K562 (cell line): Measurements from ENCODE around the gene PYROXD2. TPM values are rescaled to one million over a fixed set of nuclear protein-coding genes. Genes with fewer than 3 reads are reported as not detected.

Source experiments
- ATAC-seq: fragments of 200-7000 bp; cut with Tn5 transposase; 3 replicates; pipeline ENCODE4 v1.9.1; 2020; ENCODE audit warnings: moderate library complexity
- BruUV-seq: library from RNA; stranded (reverse); fragments of 400-500 nt; replicated peaks from 2 replicates; lab custom pipeline; 2021; lab: Mats Ljungman, UMichigan
- CTCF ChIA-PET: fragments of 300-600 bp; formaldehyde crosslinking; extraction: SDS; loops from one replicate; lab custom pipeline; 2021; ENCODE audit warnings: low intra/inter-chr PET ratio; lab: Yijun Ruan, JAX
- POLR2A ChIA-PET: fragments of 300-600, 350-650 bp; sonication (Branson Sonifier 250); formaldehyde crosslinking; extraction: SDS; loops from one replicate; lab custom pipeline; 2021; ENCODE audit warnings: antibody characterized with exemption, inconsistent platforms; lab: Yijun Ruan, JAX
- DNase-seq, 4 experiments: peaks; one replicate each; pipeline versions ENCODE4 v3.0.0 to v3.0.0-alpha.2; 2011 to 2018; ENCODE audit warnings: low spot score in 3 of 4, mixed read lengths in 3 of 4; ENCODE audit errors: extremely low read depth in 1 of 4
- FAIRE-seq: peaks from 2 replicates; lab custom pipeline; 2011; peaks lifted over from hg19 to GRCh38; lab: Jason Lieb, UNC
- H2AFZ ChIP-seq: 2 replicates; pipeline ENCODE4 v1.6.0; 2011; ENCODE audit warnings: low read depth, low read length, control low read depth, inconsistent platforms
- H3K27ac ChIP-seq: fragments of 200-600 bp; 3 replicates; pipeline ENCODE4 v1.8.0; 2011; ENCODE audit warnings: low read depth, mild to moderate bottlenecking, control low read depth, inconsistent platforms, low read length, moderate library complexity, mixed read lengths; ENCODE audit errors: extremely low read depth
- H3K27me3 ChIP-seq, 2 experiments: fragments of 300-600 bp in 1 of 2; 2 replicates in 1 of 2; 3 replicates in 1 of 2; pipeline versions ENCODE4 v1.6.0 to v1.8.0; 2011; ENCODE audit warnings: inconsistent platforms in 2 of 2, low read length in 2 of 2, mild to moderate bottlenecking in 1 of 2, mixed read lengths in 1 of 2, moderate library complexity in 1 of 2; ENCODE audit not compliant: control insufficient read depth in 2 of 2, insufficient read depth in 2 of 2
- H3K36me3 ChIP-seq: fragments of 300-600 bp; 3 replicates; pipeline ENCODE4 v1.8.0; 2011; ENCODE audit warnings: mild to moderate bottlenecking, low read length, inconsistent platforms; ENCODE audit not compliant: control insufficient read depth, insufficient read depth
- H3K4me1 ChIP-seq, 2 experiments: fragments of 200-600 bp in 1 of 2; replicated peaks in 1 of 2; 2 replicates in 1 of 2; 3 replicates in 1 of 2; pipeline versions ENCODE4 v1.5.1 to v1.8.0; 2011; ENCODE audit warnings: inconsistent platforms in 2 of 2, low read length in 2 of 2, mild to moderate bottlenecking in 1 of 2, mixed read lengths in 1 of 2, moderate library complexity in 1 of 2; ENCODE audit not compliant: control insufficient read depth in 2 of 2, insufficient read depth in 2 of 2
- H3K4me2 ChIP-seq: 2 replicates; pipeline ENCODE4 v1.6.1; 2011; ENCODE audit warnings: low read length, control low read depth, inconsistent platforms, mixed read lengths; ENCODE audit not compliant: insufficient read depth
- H3K4me3 ChIP-seq: fragments of 200-600 bp; sonication (generic), shearing (Covaris generic); 2 replicates; pipeline ENCODE4 v1.5.1; 2016; ENCODE audit warnings: control low read depth, inconsistent platforms
- H3K79me2 ChIP-seq: fragments of 200-600 bp; 3 replicates; pipeline ENCODE4 v1.8.0; 2011; ENCODE audit warnings: low read length, inconsistent platforms; ENCODE audit not compliant: control insufficient read depth, insufficient read depth
- H3K9ac ChIP-seq, 2 experiments: 2 replicates each; pipeline versions ENCODE4 v1.6.0 to v1.6.1; 2011; ENCODE audit warnings: low read depth in 2 of 2, low read length in 2 of 2, control low read depth in 1 of 2, inconsistent platforms in 1 of 2, mild to moderate bottlenecking in 1 of 2, mixed read lengths in 1 of 2; ENCODE audit not compliant: insufficient read depth in 1 of 2
- H3K9me1 ChIP-seq: one replicate; pipeline ENCODE4 v1.6.0; 2011; ENCODE audit warnings: inconsistent platforms, mild to moderate bottlenecking, low read length, moderate library complexity; ENCODE audit not compliant: control insufficient read depth, insufficient read depth
- H3K9me3 ChIP-seq: replicated peaks from 2 replicates; pipeline ENCODE4 v1.5.1; 2011; ENCODE audit warnings: low read depth, low read length, inconsistent platforms; ENCODE audit not compliant: control insufficient read depth, insufficient read depth
- H4K20me1 ChIP-seq: replicated peaks from 2 replicates; pipeline ENCODE4 v1.6.1; 2011; ENCODE audit warnings: low read length, inconsistent platforms, mixed read lengths; ENCODE audit not compliant: control insufficient read depth, insufficient read depth
- ELK3 ChIP-seq: fragments of 450-650 bp; formaldehyde crosslinking; IDR thresholded peaks from 2 replicates; pipeline ENCODE4 v1.4.0; 2020; ENCODE audit warnings: mild to moderate bottlenecking
- POLR3G ChIP-seq: IDR thresholded peaks from 2 replicates; pipeline ENCODE4 v1.6.1; 2011; ENCODE audit not compliant: insufficient read length, insufficient replicate concordance; ENCODE audit errors: extremely low read depth
- SNAPC5 ChIP-seq: fragments of 250-450 bp; sonication (Bioruptor Pico); IDR thresholded peaks from 2 replicates; pipeline ENCODE4 v1.8.0; 2021; ENCODE audit warnings: moderate library complexity, mild to moderate bottlenecking, inconsistent platforms
- THAP12 ChIP-seq: fragments of 250-450 bp; sonication (Bioruptor Pico); IDR thresholded peaks from 2 replicates; pipeline ENCODE4 v1.9.0; 2021; ENCODE audit warnings: mild to moderate bottlenecking, inconsistent platforms
- WGBS: fragments of 100-300 bp; shearing (Covaris generic); methylation state at CpG from one replicate; pipeline ENCODE4 v1.1.6; 2016; ENCODE audit warnings: low coverage, mixed read lengths; ENCODE audit not compliant: insufficient coverage; ENCODE audit errors: missing lambda C conversion rate; 5-methylcytosine and 5-hydroxymethylcytosine counted together
- in situ Hi-C: fragments of 300-500 bp; cut with MboI; formaldehyde crosslinking; loops from 4 replicates; pipeline ENCODE4 v1.15.0; 2018; ENCODE audit warnings: inconsistent platforms, mixed read lengths
- intact Hi-C: fragments of 100-400 bp; cut with micrococcal nuclease; formaldehyde crosslinking; loops from 2 replicates; pipeline ENCODE4 v1.14.2; 2022
- polyA plus RNA-seq, 8 experiments: library from polyadenylated mRNA; depleted of rRNA in 4 of 8; stranded (reverse) in 5 of 8; unstranded in 3 of 8; fragments of >200 nt; fragmentation: Nextera tagmentation in 2 of 8; fragmentation: Illumina TruSeq in 1 of 8; extraction: Ambion mirVana in 2 of 8; extraction: Trizol in 1 of 8; gene quantifications; 2 replicates each; pipeline versions ENCODE4 v1.2.1 to v1.2.3, GENCODE V29; 2011 to 2014; ENCODE audit warnings: inconsistent platforms in 1 of 8, missing spikeins in 1 of 8
- total RNA-seq, 7 experiments: library from RNA; depleted of rRNA in 6 of 7; stranded (reverse); fragments of >200 nt in 6 of 7; fragmentation: Illumina TruSeq in 2 of 7; extraction: Trizol in 2 of 7; gene quantifications; 2 replicates each; pipeline versions ENCODE4 v1.2.1 to v1.2.3, GENCODE V29; 2011 to 2021; ENCODE audit warnings: low replicate concordance in 1 of 7

Gene PYROXD2
- total and polyA plus RNA-seq, 9 of the 15 experiments (the other 6 are each of a cell fraction or from before 2014, with no cell fraction given), result 0.14 to 1.4 (median 0.58) TPM

DNA sequence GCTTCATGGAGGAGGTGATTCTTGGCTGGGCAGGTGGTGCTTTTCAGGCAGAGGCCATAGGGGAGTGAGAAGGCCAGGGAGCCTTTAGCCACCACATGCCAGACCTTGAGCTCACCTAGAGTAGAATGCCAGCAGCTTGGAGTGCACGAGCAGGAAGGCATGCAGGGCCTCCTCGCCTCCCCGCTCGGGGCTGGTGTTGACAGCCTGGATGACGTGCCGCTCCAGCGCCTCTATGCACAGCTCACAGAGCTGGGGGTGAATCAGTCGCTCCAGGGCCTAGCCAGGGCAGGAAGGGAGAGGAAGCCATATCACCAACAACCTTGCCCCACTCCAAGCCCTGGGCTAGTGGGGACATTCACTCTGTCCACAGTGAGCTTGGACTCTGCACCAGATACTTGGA, 16.0 kb upstream of the PYROXD2 start:
- Histone ChIP-seq H3K9ac (no peak overlapping the region; a peak in 1 of 4 replicates), H3K4me1 (peaks cover 0 to 2% of the 10 kb centered on the region in 2 experiments; a peak in 1 of 5 replicates), H3K79me2 (no peaks in the 10 kb centered on the region), H3K36me3 (peaks cover 75% of the 10 kb centered on the region; the same call in 2 of the 3 replicates), H3K9me1 (no peaks in the 10 kb centered on the region), H3K27ac (no peak overlapping the region), H2AFZ (no peak overlapping the region), H3K4me3 (no peak overlapping the region), H4K20me1 (no peaks in the 10 kb centered on the region), H3K9me3 (no peaks in the 10 kb centered on the region), H3K27me3 (no peaks in the 10 kb centered on the region), H3K4me2 (no peak overlapping the region)
- DNase-seq, result no peak
- ChIA-PET CTCF (no interaction called here), POLR2A (interaction anchor here (0.6 kb wide), 1 partner anchor 479 kb away, joined by 3 read pairs; no protein-coding TSS in a partner anchor)
- in situ Hi-C loops (no loop called here), intact Hi-C loops (no loop called here)
- no peak for FAIRE-seq
- no TSS peak for BruUV-seq
- TF ChIP-seq ELK3 (CRISPR knock-in tag) (no peak), POLR3G (no peak), THAP12 (no peak), SNAPC5 (CRISPR knock-in tag) (no peak)
- WGBS, result no CpG with 5 or more reads among the region's 8 CpGs
- ATAC-seq, result no peak
